Measurements from ENCODE around the gene MRTFA.

MRTFA gene

DNA sequence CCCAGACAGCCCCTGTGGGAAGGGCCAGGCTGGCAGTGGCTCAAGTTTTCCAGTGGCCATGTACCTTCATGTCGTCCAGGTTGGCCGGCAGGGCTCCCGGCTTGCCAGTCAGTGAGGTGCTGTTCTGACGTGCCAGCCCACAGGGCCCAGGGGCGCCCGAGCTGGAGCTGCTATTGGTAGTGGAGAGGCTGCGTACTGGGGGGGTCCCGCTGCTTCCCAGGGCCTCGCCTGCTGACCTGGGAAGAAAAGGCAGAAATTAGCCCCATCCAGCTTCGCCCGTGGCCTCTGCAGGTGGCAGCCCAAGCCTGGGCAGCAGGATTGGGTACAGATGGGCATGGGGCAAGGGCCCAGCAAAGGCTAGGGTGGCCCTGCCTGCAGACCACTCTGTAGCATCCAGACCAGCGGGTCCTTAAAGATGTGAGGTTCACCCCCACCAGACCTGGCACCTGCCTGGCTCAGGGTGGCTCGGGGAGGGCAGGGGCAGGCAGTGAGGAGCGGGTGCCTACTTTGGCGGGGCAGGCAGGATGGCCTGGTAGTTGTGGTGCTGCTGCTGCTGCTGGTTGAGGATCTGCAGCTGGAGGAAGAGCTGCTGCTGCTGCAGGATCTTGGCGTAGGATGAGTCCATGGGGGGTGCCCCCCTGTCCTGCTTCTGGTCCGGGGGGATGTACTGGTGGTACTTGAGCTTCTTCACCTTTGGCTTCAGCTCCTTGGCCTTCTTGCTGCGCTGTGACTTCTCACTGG, 216.0 kb downstream of the MRTFA start:
- DNase-seq, result no peak

DNA sequence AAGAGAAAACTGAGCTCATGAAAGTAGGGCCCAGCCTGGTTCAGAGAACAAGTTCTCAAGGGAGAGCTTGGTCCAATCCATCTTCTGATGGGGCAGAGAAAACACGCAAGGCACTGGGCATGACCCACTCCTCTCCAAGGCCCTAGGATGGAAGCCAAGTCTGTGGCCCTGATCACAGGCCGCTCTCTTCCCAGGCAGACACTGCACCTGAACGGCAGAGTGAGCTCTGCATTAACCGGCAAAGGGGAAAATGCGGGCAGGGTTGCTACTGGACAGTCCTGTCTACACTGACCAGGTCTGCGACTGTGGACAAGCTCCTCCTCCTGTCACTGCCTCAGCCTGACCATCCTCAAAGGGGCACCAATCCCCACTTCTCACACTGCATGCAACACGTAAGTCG, 216.8 kb downstream of the MRTFA start:
- no peak for DNase-seq

DNA sequence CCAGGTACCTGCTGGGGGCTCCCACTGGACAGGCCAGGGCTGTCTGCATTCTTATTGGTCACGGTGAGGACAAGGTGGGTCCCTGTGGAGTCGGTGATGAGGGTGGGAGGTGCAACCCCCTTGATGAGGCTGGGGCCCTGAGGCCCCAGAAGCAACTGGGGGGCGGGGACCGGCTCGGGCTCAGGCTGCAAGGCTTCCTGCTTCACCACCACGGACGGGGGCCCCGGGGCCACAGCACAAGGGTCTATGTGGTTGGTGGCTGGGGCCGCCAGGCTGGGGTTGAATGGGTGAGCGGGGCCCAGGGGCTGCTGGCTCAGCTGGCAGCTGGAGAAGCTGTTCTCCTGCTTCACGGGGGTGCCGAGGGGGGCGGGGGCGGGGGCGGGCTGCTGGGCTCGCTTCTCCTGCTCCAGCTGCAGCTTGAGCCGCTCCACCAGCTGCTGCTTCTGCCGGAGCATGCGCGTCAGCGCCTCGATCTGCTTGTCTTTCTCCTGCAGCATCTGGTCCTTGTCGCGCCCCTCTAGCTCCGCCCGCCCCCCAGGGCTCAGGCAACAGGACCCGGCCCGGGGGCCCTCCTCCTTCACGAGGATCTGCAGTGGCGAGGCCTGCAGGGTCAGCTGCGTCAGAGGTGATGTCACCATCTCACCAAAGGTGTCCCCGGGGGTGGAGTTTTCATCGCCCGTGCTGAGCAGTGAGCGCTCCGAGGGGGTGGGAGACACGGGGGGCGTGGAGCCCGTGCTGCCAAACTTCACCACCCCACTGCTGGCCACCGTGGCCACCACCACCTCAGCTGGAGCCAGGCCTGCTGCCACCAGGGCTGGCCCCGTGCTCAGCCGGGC, 217.9 kb downstream of the MRTFA start:
- DNase-seq, result peak; percentile 25

DNA sequence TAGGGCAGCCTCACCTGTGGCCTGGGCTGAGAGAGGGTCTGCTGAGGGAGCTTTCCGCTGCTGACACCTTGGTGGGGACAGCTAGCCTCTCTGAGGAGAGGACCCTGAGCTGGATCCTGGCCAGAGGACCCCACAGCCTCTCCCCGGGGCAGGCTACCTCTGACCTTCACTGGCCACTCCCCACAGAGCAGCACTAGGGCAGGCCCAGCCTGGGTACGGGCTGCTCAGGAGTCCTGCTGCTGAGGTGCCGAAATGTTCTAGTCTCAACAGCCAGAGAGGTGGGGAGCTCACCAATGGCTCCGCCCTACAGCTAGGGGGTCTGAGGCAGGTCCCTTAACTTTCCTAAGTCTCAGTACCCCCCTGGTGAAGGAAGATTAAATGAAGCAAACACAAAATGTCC, 218.6 kb downstream of the MRTFA start:
- DNase-seq, result no peak

DNA sequence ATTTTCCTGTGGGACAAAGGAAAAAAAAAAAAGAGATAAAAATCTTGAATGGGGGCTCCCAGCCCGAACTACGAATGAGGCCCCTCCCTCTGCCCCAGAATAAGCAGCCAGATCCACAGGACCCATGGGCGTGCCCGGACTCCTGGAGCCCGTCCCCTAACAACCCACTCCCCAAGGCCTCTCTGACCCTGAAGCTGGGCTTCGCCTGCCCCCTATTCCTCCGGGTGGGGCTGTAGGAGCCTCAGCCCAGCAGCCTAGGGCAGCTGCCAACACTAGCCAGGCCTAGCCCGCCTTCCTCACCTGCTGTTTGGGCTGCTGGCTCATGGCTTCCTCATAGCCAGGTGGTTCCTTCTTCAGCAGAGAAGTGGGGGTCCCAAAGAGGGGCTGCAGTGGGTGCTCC, 219.5 kb downstream of the MRTFA start:
- no peak for DNase-seq

DNA sequence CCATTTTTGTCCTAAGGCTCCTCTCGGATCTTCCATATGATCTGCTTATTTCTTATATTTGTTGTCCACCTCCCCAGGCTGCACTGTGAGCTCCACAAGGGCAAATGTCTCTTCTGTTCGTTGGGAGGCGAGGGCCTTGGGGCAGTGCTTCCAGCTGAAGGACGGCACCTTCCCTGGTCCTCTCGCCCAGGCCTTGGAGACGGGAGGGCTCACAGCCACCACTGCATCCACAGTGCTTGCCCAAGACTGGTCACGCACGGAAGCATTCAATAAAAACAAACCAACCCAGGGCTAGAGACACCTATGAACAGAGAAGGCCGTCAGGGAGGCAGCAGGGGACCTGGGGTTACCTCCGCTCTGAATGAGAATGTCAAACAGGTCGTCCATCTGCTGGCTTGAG, 219.9 kb downstream of the MRTFA start:
- DNase-seq, result no peak

DNA sequence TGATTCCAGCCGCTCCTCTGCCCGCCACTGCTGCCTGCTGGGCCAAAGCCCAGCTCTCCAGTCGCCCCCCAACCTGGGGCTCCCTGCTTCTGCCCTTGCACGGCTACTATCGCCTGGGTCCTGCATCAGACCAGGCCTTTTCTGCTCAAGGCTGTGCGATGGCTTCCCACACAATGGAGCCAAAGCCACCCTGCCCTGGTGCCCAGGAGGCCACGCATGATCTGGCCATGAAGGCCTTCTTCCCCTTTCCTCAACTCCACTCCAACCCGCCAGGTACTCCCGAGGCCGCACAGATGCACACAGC, 220.3 kb downstream of the MRTFA start:
- no peak for DNase-seq

DNA sequence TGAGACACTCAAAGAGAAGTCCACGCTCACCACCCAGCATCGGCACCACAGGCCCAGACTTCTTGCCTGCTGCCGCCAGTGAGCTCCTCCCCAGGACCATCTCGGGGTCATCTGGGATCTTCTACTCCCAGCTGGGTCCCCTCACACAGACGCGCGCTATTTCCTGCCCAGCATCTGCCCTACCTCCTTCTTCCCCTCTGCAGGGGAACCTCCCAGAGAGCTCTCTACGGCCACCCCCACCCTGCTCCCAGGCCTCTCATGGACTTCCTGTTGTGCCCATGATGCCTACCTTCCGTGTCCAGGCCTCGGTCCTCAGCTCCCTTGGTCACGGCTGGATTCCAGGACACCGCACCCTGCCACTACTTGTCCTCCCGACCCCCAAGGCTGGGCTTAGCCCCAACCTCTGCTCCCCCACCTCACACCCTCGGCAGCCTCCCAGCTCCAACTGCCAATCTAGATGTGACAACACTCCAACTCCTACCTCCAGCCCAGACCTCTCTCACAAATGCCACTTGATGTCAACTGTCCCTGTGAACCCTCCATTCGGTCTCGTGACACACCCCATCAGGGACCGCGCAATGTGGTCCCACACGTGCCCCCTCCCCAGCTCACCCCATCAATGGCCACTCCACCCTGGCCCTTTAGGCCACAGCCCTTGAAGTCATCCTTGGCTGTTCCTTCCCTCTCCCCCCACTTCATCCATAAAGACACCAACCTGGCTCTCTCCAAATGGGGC, 220.8 kb downstream of the MRTFA start:
- no peak for DNase-seq

DNA sequence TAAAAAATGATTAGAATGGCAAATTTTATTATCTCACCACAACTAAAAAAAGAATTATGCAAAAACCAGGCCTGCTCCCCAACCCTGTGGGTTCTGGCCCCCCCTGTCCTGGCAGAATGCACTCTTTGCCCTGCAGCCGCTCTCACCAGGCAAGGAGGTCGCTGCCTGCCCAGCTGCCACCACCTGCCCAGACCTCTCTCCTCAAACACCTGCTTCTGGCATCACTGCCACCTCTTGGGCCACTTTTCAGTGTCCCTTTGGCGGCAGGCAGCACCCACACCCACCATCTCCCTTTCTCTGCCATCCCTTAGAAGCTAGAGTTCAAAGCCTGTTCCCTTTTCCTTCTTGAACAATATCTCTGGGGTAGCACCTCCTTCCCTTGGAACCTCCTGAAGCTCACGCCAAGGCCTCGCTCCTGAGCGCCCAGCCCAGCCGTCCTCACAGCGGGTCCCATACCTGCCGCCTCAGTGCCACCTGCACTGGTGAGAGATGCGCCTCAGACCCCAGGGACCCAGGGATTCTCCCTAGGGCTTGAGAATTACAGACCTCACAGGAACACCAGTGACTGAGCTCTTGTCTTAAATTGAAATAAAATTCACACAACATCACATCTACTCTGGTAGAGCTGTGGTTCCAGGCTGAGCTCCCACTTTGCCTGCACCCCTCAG, 221.5 kb downstream of the MRTFA start:
- no peak for DNase-seq

DNA sequence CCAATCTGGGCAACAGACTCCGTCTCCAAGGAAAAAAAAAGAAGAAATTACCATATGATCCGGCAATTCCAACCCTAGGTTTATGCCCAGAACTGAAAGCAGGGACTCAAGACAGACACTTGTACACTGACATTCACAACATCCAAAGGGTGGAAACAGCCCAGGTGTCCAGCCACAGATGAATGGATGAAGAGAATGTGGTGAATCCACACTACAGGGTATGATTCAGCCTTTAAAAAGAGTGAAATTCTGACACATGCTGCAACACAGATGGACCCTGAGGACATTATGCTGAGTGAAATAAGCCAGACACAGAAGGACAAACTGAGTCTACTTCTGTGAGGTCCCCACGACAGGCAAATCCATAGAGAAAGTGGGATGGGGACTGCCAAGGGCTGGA, 222.2 kb downstream of the MRTFA start:
- no peak for DNase-seq

DNA sequence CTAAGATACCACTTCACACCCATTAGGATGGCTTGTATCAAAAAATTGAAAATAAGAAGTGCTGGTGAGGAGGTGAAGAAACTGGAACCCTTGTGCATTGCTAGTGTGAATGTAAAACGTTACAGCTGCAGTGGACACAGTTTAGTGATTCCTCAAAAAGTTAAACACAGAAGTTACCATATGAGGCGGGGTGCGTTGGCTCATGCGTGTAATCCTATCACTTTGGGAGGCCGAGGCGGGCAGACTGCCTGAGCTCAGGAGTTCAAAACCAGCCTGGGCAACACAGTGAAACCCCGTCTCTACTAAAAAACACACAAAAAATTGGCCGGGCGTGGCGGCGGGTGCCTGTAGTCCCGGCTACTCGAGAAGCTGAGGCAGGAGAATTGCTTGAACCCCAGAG, 222.6 kb downstream of the MRTFA start:
- DNase-seq, result no peak

DNA sequence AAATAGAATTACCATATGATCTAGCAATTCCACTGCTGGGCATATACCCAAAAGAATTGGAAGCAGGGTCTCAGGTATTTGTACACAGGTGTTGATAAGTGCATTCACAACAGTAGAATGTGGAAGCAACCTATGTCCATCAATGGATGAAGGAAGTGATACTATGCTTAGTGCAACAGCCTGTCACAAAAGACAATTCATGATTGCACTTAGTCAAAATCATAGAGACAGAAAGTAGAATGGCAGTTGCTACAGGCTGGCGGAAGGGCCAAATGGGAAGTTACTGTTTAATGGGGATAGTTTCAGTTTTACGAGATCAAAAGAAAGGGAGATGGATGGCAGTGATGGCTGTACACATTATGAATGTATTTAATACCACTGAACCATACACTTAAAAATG, 224.1 kb downstream of the MRTFA start:
- no peak for DNase-seq

DNA sequence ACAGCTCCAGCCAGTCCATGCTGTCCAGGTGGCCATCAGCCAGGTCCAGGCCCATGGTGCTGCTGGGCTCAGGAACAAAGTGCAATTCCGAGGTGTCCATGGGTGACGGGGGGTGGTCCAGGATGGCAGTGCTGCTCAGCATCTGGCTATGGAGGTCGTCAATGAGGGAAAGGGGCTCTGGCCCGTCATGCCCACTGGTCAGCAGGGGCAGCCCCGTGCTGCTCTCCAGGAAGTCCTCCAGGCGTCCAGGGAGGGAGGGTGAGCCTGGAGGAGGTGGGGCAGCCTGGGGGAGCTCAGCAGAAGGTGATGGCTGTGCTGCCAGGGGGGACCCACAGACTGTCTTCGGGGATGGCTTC, 225.0 kb downstream of the MRTFA start:
- DNase-seq, result no peak

DNA sequence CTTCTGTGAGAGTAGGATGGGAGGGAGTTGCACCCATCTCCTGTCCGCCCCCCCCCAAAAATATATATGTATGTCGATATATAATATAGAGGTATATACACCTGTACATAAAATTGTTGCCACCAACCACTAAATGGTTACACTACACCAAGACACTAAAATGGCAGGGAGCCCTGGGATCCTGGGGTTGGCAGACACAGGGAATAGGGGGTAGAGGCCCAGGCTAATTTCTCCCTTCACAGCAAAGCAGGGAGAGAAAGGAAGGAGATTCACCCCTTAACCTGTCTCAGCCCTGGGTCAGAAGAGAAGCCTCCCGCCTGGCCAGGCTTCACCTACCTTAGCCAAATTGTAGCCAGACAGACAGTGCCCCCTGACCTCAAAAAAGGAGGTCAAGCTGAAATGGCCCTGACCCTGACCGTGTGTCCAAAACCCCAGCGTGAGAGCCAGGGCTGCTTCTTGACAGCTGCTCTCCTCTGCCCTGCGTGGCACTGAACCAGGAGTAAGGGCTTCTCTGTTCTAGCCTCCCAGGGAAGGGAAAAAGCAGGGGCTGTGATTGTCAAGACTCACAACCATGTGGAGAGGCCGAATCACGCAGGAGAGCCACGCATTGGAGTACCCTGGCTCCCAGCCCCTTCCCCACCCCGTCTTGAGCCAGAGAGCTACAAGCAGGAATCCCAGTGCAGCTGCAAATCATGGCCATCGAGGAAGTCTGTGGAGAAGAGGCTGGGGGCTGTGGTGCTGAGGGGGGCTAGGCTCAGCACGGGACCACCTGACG, 225.6 kb downstream of the MRTFA start:
- no peak for DNase-seq

DNA sequence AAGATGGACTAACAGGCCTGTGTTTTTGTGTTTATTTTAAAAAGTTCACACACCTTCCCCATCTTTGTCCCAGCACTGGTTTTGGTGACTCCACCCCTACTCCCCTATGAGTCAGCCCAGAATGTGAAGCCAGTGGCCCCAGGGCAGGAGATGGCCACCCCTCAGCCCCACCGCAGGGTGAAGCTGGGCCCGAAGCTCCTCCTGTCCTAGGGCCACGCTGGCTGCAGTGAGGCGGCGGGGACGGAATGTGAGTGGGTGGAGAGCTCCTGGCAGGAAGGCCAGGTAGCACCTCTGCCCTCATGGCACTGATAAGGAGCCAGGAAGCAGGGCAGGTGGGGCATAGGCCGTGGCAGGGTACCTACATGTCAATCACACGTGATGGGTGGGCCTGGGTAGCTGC, 226.2 kb downstream of the MRTFA start:
- DNase-seq, result no peak

DNA sequence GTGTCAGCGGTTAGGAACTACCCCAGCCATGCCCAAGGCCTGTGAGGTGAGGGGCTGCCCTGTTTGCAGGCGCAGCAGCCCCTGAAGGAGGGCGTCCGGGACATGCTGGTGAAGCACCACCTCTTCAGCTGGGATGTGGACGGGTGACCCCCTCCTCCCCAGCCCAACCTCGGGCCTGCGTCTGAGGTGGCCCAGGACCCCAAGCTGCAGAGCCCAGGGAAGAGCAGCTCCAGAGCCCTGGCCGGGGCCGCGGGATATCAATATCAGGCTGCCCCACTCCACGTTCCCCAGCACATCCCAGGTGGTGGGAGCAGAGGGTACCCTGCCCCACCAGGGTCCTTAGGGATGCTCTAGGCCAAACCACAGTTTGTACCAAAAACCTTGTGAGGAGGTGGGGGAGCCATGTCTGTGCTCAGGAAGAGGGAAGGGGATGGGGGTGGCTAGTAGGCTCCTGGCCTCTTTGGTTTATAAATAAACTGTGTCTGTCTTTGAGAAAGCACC, 226.9 kb downstream of the MRTFA start:
- no peak for DNase-seq

DNA sequence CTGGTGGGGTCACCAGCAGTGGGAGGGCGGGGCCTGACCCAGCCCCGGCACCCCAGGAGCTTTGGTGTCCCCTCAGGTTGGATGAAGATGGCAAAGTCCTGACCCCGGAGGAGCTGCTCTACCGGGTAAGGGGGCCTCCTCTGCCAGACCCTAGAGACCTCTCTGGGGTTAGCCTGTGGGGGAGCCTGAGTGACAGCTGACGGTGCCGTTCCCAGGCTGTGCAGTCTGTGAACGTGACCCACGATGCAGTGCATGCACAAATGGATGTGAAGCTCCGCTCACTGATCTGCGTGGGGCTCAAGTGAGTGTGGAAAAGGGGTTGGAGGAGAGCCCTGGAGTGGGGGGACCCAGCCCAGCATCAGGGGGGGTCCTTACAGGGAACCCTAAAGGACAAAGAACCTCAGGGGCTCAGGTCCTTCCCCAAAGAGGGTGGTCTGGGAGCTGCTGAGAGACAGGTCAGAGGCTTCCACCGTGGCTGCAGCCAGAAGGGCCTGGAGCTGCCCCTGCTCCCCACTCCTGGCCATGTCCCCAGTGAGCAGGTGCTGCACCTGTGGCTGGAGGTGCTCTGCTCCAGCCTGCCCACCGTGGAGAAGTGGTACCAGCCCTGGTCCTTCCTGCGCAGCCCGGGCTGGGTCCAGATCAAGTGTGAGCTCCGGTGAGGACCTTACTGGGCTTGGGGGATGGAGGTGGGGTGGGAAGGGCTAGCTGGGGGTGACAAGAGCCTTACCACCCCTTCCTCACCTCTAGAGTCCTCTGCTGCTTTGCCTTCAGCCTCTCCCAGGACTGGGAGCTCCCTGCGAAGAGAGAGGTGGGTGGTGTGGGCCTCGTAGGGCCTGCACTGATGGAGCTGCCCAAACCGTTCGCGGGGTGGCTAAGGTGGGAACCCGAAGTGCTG, 227.6 kb downstream of the MRTFA start:
- DNase-seq, result no peak

DNA sequence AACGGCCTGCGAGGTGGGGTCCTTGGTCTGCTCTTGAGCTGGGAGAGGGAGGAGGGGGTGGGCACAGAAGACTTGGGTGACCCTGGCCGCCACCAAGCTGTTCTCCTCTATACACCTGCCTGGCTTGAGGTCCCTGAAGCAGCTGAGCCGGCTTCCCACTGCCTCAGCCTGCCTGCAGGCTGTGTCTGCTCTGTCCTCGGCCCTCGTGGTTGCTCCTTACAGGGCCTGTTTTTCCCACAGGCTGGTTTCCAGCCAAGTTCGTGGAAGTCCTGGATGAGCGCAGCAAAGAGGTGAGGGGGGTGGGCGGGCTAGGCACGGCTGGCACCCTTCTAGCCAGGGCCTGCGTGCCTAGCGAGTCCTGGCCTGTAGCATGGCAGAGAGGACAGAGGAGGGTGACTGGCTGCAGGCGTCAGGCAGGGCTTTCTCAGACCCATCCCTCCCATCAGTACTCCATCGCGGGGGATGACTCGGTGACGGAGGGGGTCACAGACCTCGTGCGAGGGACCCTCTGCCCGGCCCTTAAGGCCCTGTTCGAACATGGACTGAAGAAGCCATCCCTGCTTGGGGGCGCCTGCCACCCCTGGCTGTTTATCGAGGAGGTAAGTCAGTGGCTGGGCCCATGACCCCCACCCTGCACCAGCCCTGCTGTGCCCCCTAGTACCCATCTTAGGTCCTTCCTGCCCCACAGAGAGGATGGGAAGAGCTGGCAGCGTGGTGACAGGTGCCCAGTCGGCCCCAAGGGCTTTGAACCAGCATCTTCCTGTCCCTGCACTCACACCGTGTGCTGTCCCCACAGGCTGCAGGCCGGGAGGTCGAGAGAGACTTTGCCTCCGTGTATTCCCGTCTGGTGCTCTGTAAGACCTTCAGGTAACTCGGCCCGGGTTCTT, 228.4 kb downstream of the MRTFA start:
- no peak for DNase-seq

DNA sequence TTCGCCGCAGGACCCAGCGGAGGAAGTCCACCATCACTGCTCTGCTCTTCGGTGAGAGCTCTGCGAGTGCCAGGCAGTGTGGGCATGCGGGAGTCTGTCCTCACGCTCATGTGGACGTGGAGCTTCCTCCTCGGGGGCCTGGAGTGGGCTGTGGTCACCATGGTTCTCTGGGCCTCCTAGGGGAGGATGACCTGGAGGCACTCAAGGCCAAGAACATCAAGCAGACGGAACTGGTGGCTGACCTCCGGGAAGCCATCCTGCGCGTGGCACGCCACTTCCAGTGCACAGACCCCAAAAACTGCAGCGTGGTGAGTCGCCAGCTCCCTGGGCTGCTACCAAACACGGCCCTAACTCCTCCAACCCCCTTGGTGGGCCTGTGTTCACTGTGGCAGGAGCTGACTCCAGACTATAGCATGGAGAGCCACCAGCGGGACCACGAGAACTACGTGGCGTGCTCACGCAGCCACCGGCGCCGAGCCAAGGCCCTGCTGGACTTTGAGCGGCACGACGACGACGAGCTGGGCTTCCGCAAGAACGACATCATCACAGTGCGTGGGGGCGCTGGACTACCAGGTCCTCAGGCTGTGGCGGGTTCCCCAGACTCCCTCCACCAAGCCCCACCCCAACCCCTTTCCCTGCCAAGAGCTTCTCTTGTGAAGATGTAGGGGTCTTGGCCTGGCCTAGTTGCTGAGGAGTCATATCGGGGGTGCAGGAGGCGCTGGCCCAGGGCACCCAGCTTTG, 229.3 kb downstream of the MRTFA start:
- no peak for DNase-seq

All from NCI-H1417 treated with DMSO at 0.1 percent for 48 hours (cell line).